HG03457 (cell line): Measurements from ENCODE around the gene ARF6.
"Not testable (repeated sequence)": the region's sequence is repeated elsewhere in the genome, so short reads cannot be mapped to it uniquely, and the experiment has no call there.

Source experiments
- ATAC-seq: cut with Tn5 transposase; IDR thresholded peaks from one replicate; pipeline ENCODE4 v1.9.1; 2021; ENCODE audit warnings: moderate number of reproducible peaks; ENCODE audit not compliant: unreplicated experiment

Gene ARF6

GRCh38 chr14:49939215-49939614 is 46.3 kb downstream of the ARF6 start:
- ATAC-seq = not testable (repeated sequence)

- no peak for ATAC-seq
Observed at GRCh38 chr14:49939884-49940510, 47.1 kb downstream of the ARF6 start.

DNA sequence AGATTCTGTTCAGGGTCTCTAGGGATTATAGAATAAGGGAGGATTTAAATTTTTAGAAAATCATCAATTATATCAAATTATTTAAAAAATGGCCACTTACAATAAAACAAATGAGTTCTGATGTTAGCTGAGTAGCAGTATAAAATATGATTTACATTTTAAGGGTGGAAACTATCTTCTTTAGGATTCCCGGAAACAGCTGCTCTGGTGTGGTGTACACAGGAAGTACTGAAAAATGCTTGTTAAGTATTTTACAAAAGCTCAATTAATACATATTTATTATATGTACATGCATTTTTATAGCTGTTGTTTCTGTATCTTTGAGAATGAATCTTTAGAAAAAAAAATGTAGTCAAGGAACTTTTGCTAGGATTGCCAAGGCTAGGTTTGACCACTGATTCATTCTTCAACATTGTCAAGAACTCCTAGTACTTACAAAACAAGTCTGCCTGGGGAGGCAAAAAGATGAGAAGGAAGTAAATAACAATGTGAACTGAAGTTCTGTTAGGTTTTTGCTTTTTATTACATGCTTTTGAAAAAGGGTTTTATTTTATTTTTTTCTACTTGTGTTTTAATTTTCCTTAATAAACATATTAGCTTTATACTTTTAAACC is 48.0 kb downstream of the ARF6 start:
- no peak for ATAC-seq

- ATAC-seq = no peak
Observed at GRCh38 chr14:49942090-49942489, 49.2 kb downstream of the ARF6 start.

GRCh38 chr14:49944501-49944900 is 51.6 kb downstream of the ARF6 start:
- no peak for ATAC-seq

- no peak for ATAC-seq
Observed at GRCh38 chr14:49945448-49946319, 52.8 kb downstream of the ARF6 start.
